GM10266 (cell line): ENCODE results near the gene SPDEF.

Experiments used
- DNase-seq: peaks from one replicate; pipeline ENCODE4 v3.0.0; 2012; ENCODE audit errors: extremely low spot score
- CTCF ChIP-seq: IDR thresholded peaks from 2 replicates; pipeline ENCODE4 v1.5.1; 2012; ENCODE audit warnings: mild to moderate bottlenecking, low read depth; ENCODE audit not compliant: control insufficient read depth, insufficient read depth; ENCODE audit errors: missing control alignments

The SPDEF gene

GRCh38 chr6:34597605-34598353, 41.6 kb upstream of the SPDEF start:
- no peak for TF ChIP-seq CTCF
- no peak for DNase-seq

- DNase-seq, result no peak
Measured at GRCh38 chr6:34596798-34597197, 40.7 kb upstream of the SPDEF start.

GRCh38 chr6:34595332-34596184, 39.4 kb upstream of the SPDEF start:
- no peak for DNase-seq
- TF ChIP-seq CTCF, result no peak

More at GRCh38 chr6:34596798-34597197, 40.7 kb upstream of the SPDEF start:
- TF ChIP-seq CTCF, result no peak

- no peak for TF ChIP-seq CTCF
- no peak for DNase-seq
Measured at GRCh38 chr6:34593701-34594100, 37.6 kb upstream of the SPDEF start.

- peak; percentile 21 for DNase-seq
- TF ChIP-seq CTCF, result no peak
Measured at GRCh38 chr6:34592208-34592952, 36.3 kb upstream of the SPDEF start.

GRCh38 chr6:34589691-34590090, 33.6 kb upstream of the SPDEF start:
- no peak for TF ChIP-seq CTCF

More at GRCh38 chr6:34589691-34590090, 33.6 kb upstream of the SPDEF start:
- no peak for DNase-seq
